HEK293 (cell line): Measurements from ENCODE around the gene MAL.

ENCODE experiments used
- CTCF ChIA-PET: fragments of 350-600 bp; formaldehyde crosslinking; extraction: SDS; loops from one replicate; lab custom pipeline; 2021; ENCODE audit warnings: antibody characterized with exemption; lab: Yijun Ruan, JAX
- POLR2A ChIA-PET: fragments of 300-600 bp; formaldehyde crosslinking; extraction: SDS; loops from one replicate; lab custom pipeline; 2020; ENCODE audit warnings: antibody characterized with exemption, inconsistent platforms; lab: Yijun Ruan, JAX
- H3K27ac ChIP-seq: fragments of 200-500 bp; sonication (Bioruptor generic); 2 replicates; pipeline ENCODE4 v1.5.1; 2014; ENCODE audit warnings: low read depth, low read length, control low read depth, inconsistent platforms; ENCODE audit errors: extremely low read depth
- H3K36me3 ChIP-seq, 2 experiments: fragments of 200-500 bp in 1 of 2; sonication (Bioruptor generic) in 1 of 2; 1 replicate in 1 of 2; 2 replicates in 1 of 2; pipeline ENCODE4 v1.5.1; 2014 to 2017; ENCODE audit warnings: inconsistent platforms in 2 of 2, low read length in 2 of 2; ENCODE audit not compliant: control insufficient read depth in 2 of 2, insufficient read depth in 1 of 2
- H3K4me1 ChIP-seq: fragments of 200-500 bp; sonication (Bioruptor generic); 2 replicates; pipeline ENCODE4 v1.5.1; 2014; ENCODE audit warnings: mild to moderate bottlenecking, low read length, inconsistent platforms; ENCODE audit not compliant: control insufficient read depth, insufficient read depth
- H3K4me3 ChIP-seq: 2 replicates; pipeline ENCODE4 v1.5.1; 2011; ENCODE audit warnings: low read depth, mild to moderate bottlenecking, control low read depth, low read length, moderate library complexity
- H3K9me3 ChIP-seq: fragments of 200-500 bp; sonication (Bioruptor generic); 2 replicates; pipeline ENCODE4 v1.5.1; 2014; ENCODE audit warnings: low read depth, low read length, inconsistent platforms; ENCODE audit not compliant: control insufficient read depth, insufficient read depth
- KLF16 ChIP-seq: fragments of 450-650 bp; formaldehyde crosslinking; IDR thresholded peaks from 2 replicates; pipeline ENCODE4 v1.5.1; 2017; ENCODE audit warnings: missing biosample characterization, missing genetic modification characterization
- KLF9 ChIP-seq: fragments of 450-650 bp; formaldehyde crosslinking; IDR thresholded peaks from 2 replicates; pipeline ENCODE4 v1.5.1; 2016; ENCODE audit warnings: missing biosample characterization, missing genetic modification characterization, low read depth
- SCRT2 ChIP-seq: fragments of 450-650 bp; formaldehyde crosslinking; IDR thresholded peaks from 2 replicates; pipeline ENCODE4 v1.5.1; 2016; ENCODE audit warnings: missing biosample characterization, missing genetic modification characterization
- ZFP37 ChIP-seq: fragments of 450-650 bp; formaldehyde crosslinking; IDR thresholded peaks from 2 replicates; pipeline ENCODE4 v1.5.1; 2016; ENCODE audit warnings: missing biosample characterization, missing genetic modification characterization
- ZFP41 ChIP-seq: fragments of 450-650 bp; formaldehyde crosslinking; IDR thresholded peaks from 2 replicates; pipeline ENCODE4 v1.5.1; 2016; ENCODE audit warnings: missing biosample characterization, missing genetic modification characterization, borderline replicate concordance
- ZNF398 ChIP-seq: fragments of 450-650 bp; formaldehyde crosslinking; IDR thresholded peaks from 2 replicates; pipeline ENCODE4 v1.5.1; 2017; ENCODE audit warnings: missing biosample characterization, missing genetic modification characterization
- ZNF626 ChIP-seq: fragments of 450-650 bp; sonication (Bioruptor Pico); formaldehyde crosslinking; IDR thresholded peaks from 2 replicates; pipeline ENCODE4 v1.5.1; 2018; ENCODE audit warnings: missing biosample characterization, missing genetic modification characterization, inconsistent platforms
- ZNF843 ChIP-seq: fragments of 450-650 bp; formaldehyde crosslinking; IDR thresholded peaks from 2 replicates; pipeline ENCODE4 v1.5.1; 2016; ENCODE audit warnings: missing biosample characterization, missing genetic modification characterization
- ZSCAN23 ChIP-seq: fragments of 450-650 bp; formaldehyde crosslinking; IDR thresholded peaks from 2 replicates; pipeline ENCODE4 v1.5.1; 2016; ENCODE audit warnings: missing biosample characterization, missing genetic modification characterization
- ZSCAN5A ChIP-seq: fragments of 450-650 bp; formaldehyde crosslinking; IDR thresholded peaks from 2 replicates; pipeline ENCODE4 v1.5.1; 2016; ENCODE audit warnings: missing biosample characterization, missing genetic modification characterization
- TF ChIP-seq, protein P1 (sequence below): fragments of 450-650 bp; formaldehyde crosslinking; IDR thresholded peaks from 2 replicates; pipeline ENCODE4 v1.5.1; 2016; ENCODE audit warnings: missing biosample characterization, missing genetic modification characterization

MAL gene

GRCh38 chr2:94990956-94991355 is 34.6 kb upstream of the MAL start:
- TF ChIP-seq ZFP41 (tag by site-specific recombination): no peak
- TF ChIP-seq KLF16 (tag by site-specific recombination): no peak
- TF ChIP-seq, protein P1, sequence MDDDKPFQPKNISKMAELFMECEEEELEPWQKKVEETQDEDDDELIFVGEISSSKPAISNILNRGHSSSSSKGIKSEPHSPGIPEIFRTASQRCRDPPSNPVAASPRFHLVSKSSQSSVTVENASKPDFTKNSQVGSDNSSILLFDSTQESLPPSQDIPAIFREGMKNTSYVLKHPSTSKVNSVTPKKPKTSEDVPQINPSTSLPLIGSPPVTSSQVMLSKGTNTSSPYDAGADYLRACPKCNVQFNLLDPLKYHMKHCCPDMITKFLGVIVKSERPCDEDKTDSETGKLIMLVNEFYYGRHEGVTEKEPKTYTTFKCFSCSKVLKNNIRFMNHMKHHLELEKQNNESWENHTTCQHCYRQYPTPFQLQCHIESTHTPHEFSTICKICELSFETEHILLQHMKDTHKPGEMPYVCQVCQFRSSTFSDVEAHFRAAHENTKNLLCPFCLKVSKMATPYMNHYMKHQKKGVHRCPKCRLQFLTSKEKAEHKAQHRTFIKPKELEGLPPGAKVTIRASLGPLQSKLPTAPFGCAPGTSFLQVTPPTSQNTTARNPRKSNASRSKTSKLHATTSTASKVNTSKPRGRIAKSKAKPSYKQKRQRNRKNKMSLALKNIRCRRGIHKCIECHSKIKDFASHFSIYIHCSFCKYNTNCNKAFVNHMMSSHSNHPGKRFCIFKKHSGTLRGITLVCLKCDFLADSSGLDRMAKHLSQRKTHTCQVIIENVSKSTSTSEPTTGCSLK (tag by site-specific recombination): no peak
- TF ChIP-seq ZNF843 (tag by site-specific recombination): no peak
- TF ChIP-seq ZNF626 (tag by site-specific recombination): no peak
- TF ChIP-seq ZSCAN5A (tag by site-specific recombination): no peak
- TF ChIP-seq KLF9 (tag by site-specific recombination): no peak
- TF ChIP-seq ZSCAN23 (tag by site-specific recombination): no peak
- POLR2A ChIA-PET: no interaction called here
- H3K36me3 ChIP-seq: no peaks in the 10 kb centered on the region
- H3K27ac ChIP-seq: no peak overlapping the region
- H3K4me3 ChIP-seq: no peak overlapping the region
- CTCF ChIA-PET: interaction anchor here (1.6 kb wide), 1 partner anchor 34 kb away, joined by 6 read pairs; no protein-coding TSS in a partner anchor
- H3K4me1 ChIP-seq: no peaks in the 10 kb centered on the region
- H3K9me3 ChIP-seq: no peaks in the 10 kb centered on the region

DNA sequence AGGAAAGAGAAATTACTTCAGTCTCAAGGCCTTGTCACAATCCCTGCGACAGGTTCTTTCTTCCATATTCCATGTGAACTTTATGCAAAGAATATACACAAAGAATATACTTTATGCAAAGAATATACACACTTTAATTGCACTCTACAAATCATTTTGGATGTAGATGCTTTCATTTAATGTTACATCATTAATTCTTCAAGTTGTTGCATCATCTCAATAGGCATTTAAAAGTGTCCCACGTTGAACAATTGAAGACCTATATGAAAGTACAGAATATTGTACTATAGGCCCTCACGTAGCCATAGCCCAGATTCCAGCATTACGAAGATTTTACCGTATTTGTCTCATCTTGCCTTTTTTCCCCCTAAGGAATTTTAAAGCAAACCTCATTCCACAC is 33.1 kb upstream of the MAL start:
- CTCF ChIA-PET: interaction anchor here (1.6 kb wide), 1 partner anchor 36 kb away, joined by 6 read pairs; no protein-coding TSS in a partner anchor
- POLR2A ChIA-PET: no interaction called here
- no peaks in the 10 kb centered on the region for H3K4me1 ChIP-seq
- H3K4me3 ChIP-seq: no peak overlapping the region
- no peak for TF ChIP-seq ZNF398
- TF ChIP-seq SCRT2 (tag by site-specific recombination): 0 out of 2 replicates have a peak, but pooled peaks have one; percentile 26
- no peaks in the 10 kb centered on the region for H3K36me3 ChIP-seq
- H3K27ac ChIP-seq: no peak overlapping the region
- no peaks in the 10 kb centered on the region for H3K9me3 ChIP-seq

DNA sequence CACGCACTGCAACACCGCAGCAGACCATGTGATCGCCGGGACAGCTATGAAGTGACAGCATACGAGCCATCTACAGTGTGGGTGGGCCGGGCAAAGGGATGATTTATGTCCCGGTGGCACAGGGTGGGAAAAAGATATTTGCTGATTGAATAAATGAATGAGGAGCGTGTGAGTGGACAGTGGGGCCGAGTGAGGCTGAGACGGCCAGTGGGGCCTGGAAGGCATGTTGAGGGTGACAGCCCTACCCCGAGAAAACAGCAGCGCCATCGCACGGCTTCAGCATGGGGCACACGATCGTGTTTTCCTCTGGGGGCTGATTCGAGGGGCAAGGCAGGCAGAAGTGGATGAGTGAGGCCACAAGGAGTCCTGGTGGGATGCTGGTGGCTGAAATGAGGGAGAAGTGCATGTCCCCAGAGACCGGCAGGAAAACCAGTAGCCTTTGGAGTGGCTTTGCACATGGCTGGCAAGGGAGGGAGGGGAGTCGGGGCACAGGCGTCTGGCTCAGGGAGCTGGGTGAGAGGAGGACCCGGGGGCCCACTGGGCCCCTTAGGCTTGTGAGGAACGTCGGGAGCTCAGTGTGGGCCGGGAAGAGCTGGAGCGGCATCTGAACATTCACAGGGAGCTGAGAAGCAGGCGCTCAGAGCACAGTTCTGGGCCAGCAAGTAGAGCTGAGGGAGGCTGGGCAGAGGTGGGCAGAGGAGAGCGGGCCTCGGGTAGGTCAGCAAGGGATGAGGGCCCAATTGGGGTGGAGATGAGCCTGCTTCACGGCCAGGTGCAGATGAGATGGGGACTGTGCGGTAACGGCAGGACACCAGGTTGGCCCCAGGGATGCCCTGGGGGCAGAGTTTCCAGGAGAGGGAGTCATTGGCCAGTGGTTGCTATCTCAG is 32.1 kb upstream of the MAL start:
- Histone ChIP-seq H3K36me3 (no peaks in the 10 kb centered on the region), H3K27ac (no peak overlapping the region), H3K4me3 (no peak overlapping the region), H3K4me1 (no peaks in the 10 kb centered on the region), H3K9me3 (no peaks in the 10 kb centered on the region)
- POLR2A ChIA-PET: no interaction called here
- CTCF ChIA-PET: interaction anchor here (1.1 kb wide), 2 partner anchors 8 to 11 kb away, joined by 3 read pairs; no protein-coding TSS in a partner anchor
- no peak for TF ChIP-seq ZFP37
